ENCODE data around the gene ABHD16B.

- peak in 3 of 4 experiments; percentile 77 to 88 (median 80) for TF ChIP-seq CTCF (IDR thresholded peaks at IDR 0.05)
- TF ChIP-seq POLR2AphosphoS5 (IDR thresholded peaks at IDR 0.05) = no peak
- TF ChIP-seq POLR2A (IDR thresholded peaks at IDR 0.05) = peak in 1 of 2 donors; percentile 20
Measured at GRCh38 chr20:63863798-63864544, 2.7 kb downstream of the ABHD16B start.
